Body of pancreas (tissue), 4 donors: ENCODE results near the gene TMEM150C.

Experiments
- POLR2A ChIP-seq, 3 donors: fragments of 450-650 bp; IDR thresholded peaks; one replicate each; pipeline ENCODE4 v1.6.1; 2016; ENCODE audit warnings: antibody characterized with exemption in 3 of 3, mild to moderate bottlenecking in 2 of 3
- TF ChIP-seq, protein P1 (sequence below), 7 experiments: fragments of 450-650 bp in 4 of 7; fragments of 200-600 bp in 3 of 7; sonication (generic) in 3 of 7; IDR thresholded peaks; one replicate each; pipeline ENCODE4 v1.5.1; 2016 to 2019; ENCODE audit warnings: antibody characterized with exemption in 7 of 7

DNA sequence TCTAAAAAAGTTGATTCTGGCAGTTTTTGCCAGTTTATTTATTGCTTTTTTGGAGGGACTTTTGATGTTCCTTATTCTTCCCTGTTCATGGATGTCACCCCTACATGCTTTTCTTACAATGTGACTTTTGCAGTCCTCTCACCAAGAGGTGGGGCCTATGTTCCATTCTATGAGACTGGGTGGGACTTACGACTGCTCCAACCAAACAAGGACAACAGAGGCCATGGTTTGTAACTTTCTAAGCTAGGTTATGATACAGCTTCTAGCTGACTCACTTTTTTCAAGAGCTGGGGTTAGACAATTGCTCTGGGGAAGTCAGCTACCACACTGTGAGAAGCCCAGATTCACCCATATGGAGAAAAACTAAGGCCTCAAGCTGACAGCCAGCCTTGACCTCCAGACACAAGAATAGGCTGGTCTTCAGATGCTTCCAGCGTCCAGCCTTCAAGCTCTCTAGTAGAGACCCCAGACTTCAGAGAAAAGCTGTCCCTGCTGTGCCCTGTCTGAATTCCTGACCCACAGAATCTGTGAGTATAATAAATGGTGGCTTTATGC, 91.9 kb downstream of the TMEM150C start:
- TF ChIP-seq, protein P1, sequence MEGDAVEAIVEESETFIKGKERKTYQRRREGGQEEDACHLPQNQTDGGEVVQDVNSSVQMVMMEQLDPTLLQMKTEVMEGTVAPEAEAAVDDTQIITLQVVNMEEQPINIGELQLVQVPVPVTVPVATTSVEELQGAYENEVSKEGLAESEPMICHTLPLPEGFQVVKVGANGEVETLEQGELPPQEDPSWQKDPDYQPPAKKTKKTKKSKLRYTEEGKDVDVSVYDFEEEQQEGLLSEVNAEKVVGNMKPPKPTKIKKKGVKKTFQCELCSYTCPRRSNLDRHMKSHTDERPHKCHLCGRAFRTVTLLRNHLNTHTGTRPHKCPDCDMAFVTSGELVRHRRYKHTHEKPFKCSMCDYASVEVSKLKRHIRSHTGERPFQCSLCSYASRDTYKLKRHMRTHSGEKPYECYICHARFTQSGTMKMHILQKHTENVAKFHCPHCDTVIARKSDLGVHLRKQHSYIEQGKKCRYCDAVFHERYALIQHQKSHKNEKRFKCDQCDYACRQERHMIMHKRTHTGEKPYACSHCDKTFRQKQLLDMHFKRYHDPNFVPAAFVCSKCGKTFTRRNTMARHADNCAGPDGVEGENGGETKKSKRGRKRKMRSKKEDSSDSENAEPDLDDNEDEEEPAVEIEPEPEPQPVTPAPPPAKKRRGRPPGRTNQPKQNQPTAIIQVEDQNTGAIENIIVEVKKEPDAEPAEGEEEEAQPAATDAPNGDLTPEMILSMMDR (IDR thresholded peaks at IDR 0.05), result no peak
- TF ChIP-seq POLR2A (IDR thresholded peaks at IDR 0.05), result no peak
